Neural progenitor cell (in vitro differentiated cells): Measurements from ENCODE around the gene SLC9A4. TPM values are rescaled to one million over a fixed set of nuclear protein-coding genes. Genes with fewer than 3 reads are reported as not detected.

Source experiments
- DNase-seq: peaks from one replicate; pipeline ENCODE4 v3.0.0-alpha.2; 2016; ENCODE audit warnings: low spot score
- H2AFZ ChIP-seq: fragments of 200-600 bp; sonication (generic); replicated peaks from 2 replicates; pipeline ENCODE4 v1.6.1; 2016; ENCODE audit warnings: antibody characterized with exemption
- H3F3A ChIP-seq: fragments of 200-600 bp; sonication (generic); 2 replicates; pipeline ENCODE4 v1.6.1; 2016; ENCODE audit warnings: antibody characterized with exemption, low read depth
- H3K27ac ChIP-seq: fragments of 200-600 bp; sonication (generic); 2 replicates; pipeline ENCODE4 v1.5.1; 2016; ENCODE audit warnings: mild to moderate bottlenecking
- H3K27me3 ChIP-seq: fragments of 200-600 bp; sonication (generic); 2 replicates; pipeline ENCODE4 v1.6.1; 2016; ENCODE audit warnings: mild to moderate bottlenecking, moderate library complexity
- H3K36me3 ChIP-seq: fragments of 200-600 bp; sonication (generic); 2 replicates; pipeline ENCODE4 v1.5.1; 2016
- H3K4me1 ChIP-seq: fragments of 200-600 bp; sonication (generic); 2 replicates; pipeline ENCODE4 v1.6.1; 2016; ENCODE audit warnings: mixed run types
- H3K4me2 ChIP-seq: fragments of 200-600 bp; sonication (generic); 2 replicates; pipeline ENCODE4 v1.6.1; 2016
- H3K4me3 ChIP-seq: fragments of 200-600 bp; sonication (generic); 2 replicates; pipeline ENCODE4 v1.5.1; 2016
- H3K79me2 ChIP-seq: fragments of 200-600 bp; sonication (generic); 2 replicates; pipeline ENCODE4 v1.6.1; 2016; ENCODE audit warnings: low read depth
- H3K9ac ChIP-seq: fragments of 200-600 bp; sonication (generic); 2 replicates; pipeline ENCODE4 v1.6.1; 2016
- H3K9me3 ChIP-seq: fragments of 200-600 bp; sonication (generic); 2 replicates; pipeline ENCODE4 v1.5.1; 2016; ENCODE audit warnings: low read depth
- H4K20me1 ChIP-seq: fragments of 200-600 bp; sonication (generic); 2 replicates; pipeline ENCODE4 v1.6.1; 2016; ENCODE audit warnings: low read depth
- H3K27ac Mint-ChIP-seq: 3 replicates; pipeline ENCODE4 v1.8.0; 2021; ENCODE audit warnings: mixed read lengths
- H3K27me3 Mint-ChIP-seq: 2 replicates; pipeline ENCODE4 v1.8.0; 2022; ENCODE audit warnings: low read depth, mild to moderate bottlenecking, inconsistent platforms, moderate library complexity, mixed read lengths; ENCODE audit not compliant: insufficient read depth
- H3K36me3 Mint-ChIP-seq: 3 replicates; pipeline ENCODE4 v1.8.0; 2021; ENCODE audit warnings: mixed read lengths
- H3K4me1 Mint-ChIP-seq: 3 replicates; pipeline ENCODE4 v1.8.0; 2021; ENCODE audit warnings: mixed read lengths
- H3K4me3 Mint-ChIP-seq: 3 replicates; pipeline ENCODE4 v1.8.0; 2021; ENCODE audit warnings: mild to moderate bottlenecking, moderate library complexity, mixed read lengths
- H3K9me3 Mint-ChIP-seq: 3 replicates; pipeline ENCODE4 v1.8.0; 2020; ENCODE audit warnings: mixed read lengths
- CTCF ChIP-seq: fragments of 200-600 bp; sonication (generic); IDR thresholded peaks from 2 replicates; pipeline ENCODE4 v1.5.1; 2017; ENCODE audit warnings: antibody characterized with exemption, mild to moderate bottlenecking
- EZH2 ChIP-seq: fragments of 200-600 bp; sonication (generic); IDR thresholded peaks from 2 replicates; pipeline ENCODE4 v1.6.1; 2017; ENCODE audit warnings: antibody characterized with exemption, mild to moderate bottlenecking, moderate library complexity
- EZH2phosphoT487 ChIP-seq: fragments of 200-600 bp; sonication (generic); IDR thresholded peaks from 2 replicates; pipeline ENCODE4 v1.6.1; 2017; ENCODE audit warnings: antibody characterized with exemption
- total RNA-seq: library from RNA; depleted of rRNA; stranded (reverse); fragments of >200 nt; gene quantifications from 2 replicates; pipeline ENCODE4 v1.2.3, GENCODE V29; 2015; ENCODE audit warnings: low replicate concordance

SLC9A4 gene
- total RNA-seq, 1 donor from 2014 or later, result not detected

GRCh38 chr2:102439065-102439695 lies 33.8 kb upstream of the SLC9A4 start:
- H3K79me2 ChIP-seq, result no peaks in the 10 kb centered on the region
- Mint-ChIP-seq H3K4me1 (no peaks in the 10 kb centered on the region), H3K4me3 (no peak overlapping the region), H3K36me3 (no peaks in the 10 kb centered on the region), H3K9me3 (no peaks in the 10 kb centered on the region), H3K27ac (no peak overlapping the region), H3K27me3 (no peaks in the 10 kb centered on the region)
- H3K4me2 ChIP-seq, result no peak overlapping the region
- H3F3A ChIP-seq, result no peaks in the 10 kb centered on the region
- H3K9ac ChIP-seq, result no peak overlapping the region
- no peaks in the 10 kb centered on the region for H3K9me3 ChIP-seq
- no peak for TF ChIP-seq CTCF
- TF ChIP-seq EZH2, result no peak
- TF ChIP-seq EZH2phosphoT487, result no peak
- H2AFZ ChIP-seq, result no peak overlapping the region
- H3K4me1 ChIP-seq, result no peaks in the 10 kb centered on the region
- no peak overlapping the region for H3K4me3 ChIP-seq
- H3K27ac ChIP-seq, result no peak overlapping the region
- no peaks in the 10 kb centered on the region for H3K36me3 ChIP-seq
- H3K27me3 ChIP-seq, result no peaks in the 10 kb centered on the region
- no peak for DNase-seq
- no peaks in the 10 kb centered on the region for H4K20me1 ChIP-seq

- no peak overlapping the region for H3K4me3 Mint-ChIP-seq
- H3K27ac Mint-ChIP-seq, result no peak overlapping the region
- no peaks in the 10 kb centered on the region for H3K36me3 ChIP-seq
- H3F3A ChIP-seq, result no peaks in the 10 kb centered on the region
- H3K4me3 ChIP-seq, result no peak overlapping the region
- no peak overlapping the region for H3K4me2 ChIP-seq
- no peak for TF ChIP-seq EZH2
- TF ChIP-seq CTCF, result peak; percentile 76
- no peak for TF ChIP-seq EZH2phosphoT487
- H3K9me3 ChIP-seq, result no peaks in the 10 kb centered on the region
- H3K27ac ChIP-seq, result no peak overlapping the region
- H2AFZ ChIP-seq, result peak overlapping the region; percentile 71
- no peaks in the 10 kb centered on the region for H3K9me3 Mint-ChIP-seq
- H3K79me2 ChIP-seq, result no peaks in the 10 kb centered on the region
- peak; percentile 40 for DNase-seq
- H3K27me3 ChIP-seq, result no peaks in the 10 kb centered on the region
- no peaks in the 10 kb centered on the region for H3K36me3 Mint-ChIP-seq
- H3K9ac ChIP-seq, result no peak overlapping the region
- no peaks in the 10 kb centered on the region for H4K20me1 ChIP-seq
- no peaks in the 10 kb centered on the region for H3K4me1 ChIP-seq
- H3K27me3 Mint-ChIP-seq, result peaks cover 4% of the 10 kb centered on the region
- H3K4me1 Mint-ChIP-seq, result no peaks in the 10 kb centered on the region
Observed at GRCh38 chr2:102442967-102443828, 29.8 kb upstream of the SLC9A4 start.

GRCh38 chr2:102444233-102444632 lies 28.8 kb upstream of the SLC9A4 start:
- H3K4me2 ChIP-seq, result no peak overlapping the region
- no peaks in the 10 kb centered on the region for H3K9me3 ChIP-seq
- no peak overlapping the region for H3K4me3 Mint-ChIP-seq
- no peaks in the 10 kb centered on the region for H3K4me1 ChIP-seq
- H3K4me1 Mint-ChIP-seq, result no peaks in the 10 kb centered on the region
- H2AFZ ChIP-seq, result no peak overlapping the region
- no peaks in the 10 kb centered on the region for H4K20me1 ChIP-seq
- no peak for DNase-seq
- H3F3A ChIP-seq, result no peaks in the 10 kb centered on the region
- no peaks in the 10 kb centered on the region for H3K9me3 Mint-ChIP-seq
- peaks cover 4% of the 10 kb centered on the region for H3K27me3 Mint-ChIP-seq
- no peak overlapping the region for H3K27ac ChIP-seq
- H3K36me3 Mint-ChIP-seq, result no peaks in the 10 kb centered on the region
- H3K9ac ChIP-seq, result no peak overlapping the region
- H3K36me3 ChIP-seq, result no peaks in the 10 kb centered on the region
- no peak overlapping the region for H3K27ac Mint-ChIP-seq
- no peaks in the 10 kb centered on the region for H3K27me3 ChIP-seq
- TF ChIP-seq EZH2phosphoT487 (no peak), EZH2 (no peak), CTCF (no peak)
- no peak overlapping the region for H3K4me3 ChIP-seq
- no peaks in the 10 kb centered on the region for H3K79me2 ChIP-seq
